GM19099 (cell line): ENCODE data around the gene VAMP2.

Experiments
- POLR2A ChIP-seq: IDR thresholded peaks from 3 replicates; pipeline ENCODE4 v1.6.1; 2011; ENCODE audit warnings: low read depth; ENCODE audit not compliant: insufficient read length; ENCODE audit errors: extremely low read depth

The VAMP2 gene

DNA sequence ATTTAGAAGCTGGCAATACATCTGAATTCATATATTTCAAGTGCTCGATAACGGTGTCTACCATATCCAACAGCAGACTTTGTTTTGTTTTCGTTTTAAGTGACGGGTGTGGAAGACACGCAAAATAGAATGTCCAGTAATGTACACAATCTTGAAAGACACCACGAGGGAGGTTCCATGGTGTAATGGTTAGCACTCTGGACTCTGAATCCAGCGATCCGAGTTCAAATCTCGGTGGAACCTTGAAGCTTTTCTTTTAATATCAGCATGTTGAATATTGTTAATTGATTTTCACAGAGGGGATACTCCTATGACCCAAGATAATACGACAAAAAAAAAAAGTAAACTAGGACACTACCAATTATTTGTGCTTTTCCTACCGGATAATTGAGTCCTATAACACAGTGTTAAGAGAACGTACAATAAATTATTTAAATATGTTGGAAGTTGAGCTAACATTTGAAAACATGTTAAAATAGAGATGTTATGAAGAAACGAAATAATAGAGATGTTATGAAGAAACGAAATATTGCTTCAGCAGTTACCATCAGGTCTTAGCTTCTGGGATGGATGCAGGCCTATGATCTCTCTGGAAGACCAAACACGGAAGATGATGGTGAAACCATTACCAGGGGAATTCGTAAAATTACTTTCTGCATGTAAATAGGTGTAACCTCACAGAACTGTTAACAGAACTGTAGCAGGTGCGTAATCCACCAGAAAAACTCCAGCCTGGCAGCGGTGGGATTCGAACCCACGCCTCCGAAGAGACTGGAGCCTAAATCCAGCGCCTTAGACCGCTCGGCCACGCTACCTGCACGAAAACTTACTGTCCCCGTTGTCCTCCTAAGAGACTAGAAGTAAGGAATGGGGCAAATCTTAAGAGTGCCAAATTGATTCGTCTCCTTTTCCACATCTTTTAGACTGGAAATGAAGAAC lies 42.9 kb downstream of the VAMP2 start:
- TF ChIP-seq POLR2A: no peak

DNA sequence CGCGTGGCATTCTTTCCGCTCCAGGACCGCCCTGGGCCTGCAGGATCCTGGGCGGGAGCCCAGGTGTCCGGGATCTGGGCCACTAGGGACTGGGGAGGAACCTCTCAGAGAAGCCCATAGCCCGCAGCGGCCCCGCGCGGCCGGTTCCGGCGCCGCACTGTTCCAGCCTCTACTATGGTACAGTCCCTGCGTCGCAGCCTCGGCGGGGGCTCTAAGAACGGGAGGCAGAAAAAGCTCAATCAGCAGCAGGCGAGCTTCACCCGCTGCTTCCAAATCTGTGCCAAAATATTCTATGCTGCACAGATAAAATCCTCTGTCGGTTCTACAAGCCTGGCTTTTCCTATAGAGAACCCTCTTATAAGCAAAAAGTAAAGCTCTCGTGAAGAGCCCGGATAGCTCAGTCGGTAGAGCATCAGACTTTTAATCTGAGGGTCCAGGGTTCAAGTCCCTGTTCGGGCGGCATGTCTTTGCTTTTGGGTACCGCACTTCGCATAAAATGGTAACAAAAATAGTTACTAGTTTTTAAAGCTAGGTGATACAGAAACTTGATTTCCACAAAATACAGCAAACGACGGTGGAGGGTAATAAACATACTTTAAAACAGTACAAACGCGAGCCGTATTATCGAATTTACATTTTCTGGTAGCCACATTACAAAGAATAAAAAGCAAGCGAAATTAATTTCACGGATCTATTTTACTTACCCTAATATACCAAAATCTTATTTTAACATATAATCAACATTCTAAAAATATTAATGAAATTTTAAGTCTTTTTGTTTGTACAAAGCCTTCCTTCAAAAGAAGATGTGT lies 43.8 kb downstream of the VAMP2 start:
- TF ChIP-seq POLR2A: no peak

DNA sequence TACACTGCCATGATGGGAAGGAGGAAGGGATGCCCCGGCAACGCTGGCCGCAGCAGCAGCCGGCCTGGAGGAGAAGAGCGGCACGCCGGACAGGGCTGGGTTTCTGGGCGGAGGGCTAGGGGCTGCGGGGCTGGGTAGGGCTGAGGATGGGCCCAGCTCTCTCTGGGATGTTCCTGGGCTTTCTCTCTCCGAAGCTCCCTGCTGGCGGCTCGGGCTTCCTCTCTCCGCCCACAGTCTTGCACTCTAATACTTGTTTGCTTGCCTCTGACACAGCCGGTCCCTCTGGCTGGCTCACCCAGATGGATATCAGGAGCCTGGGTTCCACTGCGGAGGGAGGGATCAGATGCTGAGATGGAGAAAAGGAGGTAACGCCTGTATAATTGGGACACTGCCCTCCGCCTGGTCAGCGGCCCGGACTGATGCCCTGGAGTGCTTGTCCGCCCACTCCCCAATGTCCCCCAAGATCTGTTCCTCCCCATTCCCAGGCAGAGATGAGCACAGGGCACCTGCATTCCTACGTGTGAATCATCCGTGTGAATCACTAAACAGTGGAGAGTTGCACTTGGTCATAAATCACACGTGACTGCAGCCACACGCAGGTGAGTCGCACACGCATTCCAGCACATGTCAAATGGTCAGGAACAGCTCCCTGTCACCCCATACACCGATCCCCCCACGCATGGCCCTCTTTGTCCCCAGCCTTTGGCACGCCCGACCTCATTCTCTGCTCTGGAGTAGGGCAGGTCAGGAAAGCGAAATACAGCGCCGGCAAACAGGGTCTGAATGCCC lies 44.6 kb downstream of the VAMP2 start, which contains the start of gene ALOXE3:
Gene ALOXE3, minus strand, starts transcription at position 535 of the 789 bp plus-strand sequence. Its CDS starts 524 bp downstream, at position 11.
- no peak for TF ChIP-seq POLR2A

DNA sequence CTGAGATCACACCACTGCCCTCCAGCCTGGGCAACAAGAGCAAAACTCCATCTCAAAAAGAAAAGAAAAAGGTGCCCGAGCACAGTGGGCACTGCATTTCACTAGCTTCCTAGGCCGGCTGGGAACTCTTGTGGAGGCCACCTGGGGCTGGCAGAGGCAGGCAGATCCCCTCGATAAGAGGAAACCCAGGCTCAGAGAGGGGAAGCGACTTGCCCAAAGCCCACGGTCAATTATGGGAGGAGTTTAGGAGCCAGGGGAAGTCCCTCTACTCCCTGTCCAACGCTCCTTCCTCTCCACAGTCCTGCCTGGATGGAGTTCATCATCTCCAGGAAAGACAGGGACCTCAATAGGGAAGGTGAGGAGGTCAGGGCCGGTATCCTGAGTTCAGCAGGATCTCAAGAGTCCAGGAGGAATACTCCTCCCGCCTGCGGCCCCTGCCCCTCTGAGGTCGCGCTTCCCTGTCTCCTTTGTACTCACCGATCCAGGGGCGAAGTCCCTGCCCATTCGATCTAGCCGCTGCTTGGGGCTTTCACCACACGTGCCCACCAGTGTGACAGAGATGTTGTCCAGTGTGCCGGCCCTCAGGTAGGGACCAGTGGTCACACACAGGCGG lies 45.3 kb downstream of the VAMP2 start:
- no peak for TF ChIP-seq POLR2A

DNA sequence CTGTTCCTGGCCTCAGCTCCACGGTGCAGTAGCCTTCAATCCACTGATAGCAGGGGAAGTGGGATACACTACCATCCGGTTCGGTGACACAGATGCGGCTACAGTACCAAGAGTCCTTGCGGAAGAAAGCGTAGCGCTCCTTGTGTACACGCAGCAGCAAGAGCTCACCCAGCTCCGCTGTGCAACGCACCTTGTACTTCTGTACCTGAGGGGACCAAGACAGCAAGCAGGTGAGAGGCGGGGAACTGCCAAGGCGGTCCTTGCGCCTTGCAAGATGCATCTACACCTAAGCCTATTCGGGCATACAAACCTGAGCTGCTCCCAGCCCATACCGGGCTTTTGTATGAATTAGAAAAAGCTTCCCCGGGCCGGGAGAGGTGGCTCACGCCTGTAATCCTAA lies 46.0 kb downstream of the VAMP2 start:
- TF ChIP-seq POLR2A: no peak

DNA sequence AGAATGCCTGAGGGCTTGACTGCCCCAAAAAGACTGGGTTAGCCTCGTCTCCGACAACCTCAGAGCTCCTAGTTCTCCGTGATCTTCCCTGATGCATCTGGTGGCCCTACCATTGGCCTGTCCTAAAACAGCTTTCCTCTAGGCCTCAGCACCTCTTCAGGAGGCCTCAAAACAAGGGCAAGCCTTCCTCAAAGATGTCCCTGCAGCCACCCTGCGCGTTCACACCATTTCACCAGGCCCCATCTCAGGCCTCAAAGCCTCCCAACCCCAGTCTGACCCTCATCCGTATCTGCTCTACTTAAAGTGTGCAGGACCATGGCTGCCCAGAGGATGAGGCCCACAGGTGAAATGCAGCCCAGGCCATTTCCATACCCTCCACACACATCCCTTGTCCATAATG lies 51.8 kb downstream of the VAMP2 start:
- TF ChIP-seq POLR2A: no peak

DNA sequence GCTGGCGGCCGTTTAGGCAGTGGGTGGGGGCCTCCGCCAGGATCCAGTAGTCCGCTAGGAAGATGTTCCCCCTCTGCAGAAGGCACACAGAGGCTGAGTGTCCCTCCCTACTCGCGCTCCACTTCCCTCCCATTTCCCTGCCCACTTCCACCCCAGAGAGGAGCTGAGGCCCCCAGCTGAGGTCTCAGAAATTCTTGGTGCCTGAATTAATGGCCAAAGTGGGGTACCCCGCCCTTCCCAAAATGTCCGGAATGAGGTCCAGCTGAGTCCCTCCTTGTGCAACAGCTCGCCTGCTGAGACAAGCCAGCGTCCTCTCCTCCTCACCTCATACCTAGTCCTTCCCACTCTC lies 52.3 kb downstream of the VAMP2 start:
- no peak for TF ChIP-seq POLR2A

DNA sequence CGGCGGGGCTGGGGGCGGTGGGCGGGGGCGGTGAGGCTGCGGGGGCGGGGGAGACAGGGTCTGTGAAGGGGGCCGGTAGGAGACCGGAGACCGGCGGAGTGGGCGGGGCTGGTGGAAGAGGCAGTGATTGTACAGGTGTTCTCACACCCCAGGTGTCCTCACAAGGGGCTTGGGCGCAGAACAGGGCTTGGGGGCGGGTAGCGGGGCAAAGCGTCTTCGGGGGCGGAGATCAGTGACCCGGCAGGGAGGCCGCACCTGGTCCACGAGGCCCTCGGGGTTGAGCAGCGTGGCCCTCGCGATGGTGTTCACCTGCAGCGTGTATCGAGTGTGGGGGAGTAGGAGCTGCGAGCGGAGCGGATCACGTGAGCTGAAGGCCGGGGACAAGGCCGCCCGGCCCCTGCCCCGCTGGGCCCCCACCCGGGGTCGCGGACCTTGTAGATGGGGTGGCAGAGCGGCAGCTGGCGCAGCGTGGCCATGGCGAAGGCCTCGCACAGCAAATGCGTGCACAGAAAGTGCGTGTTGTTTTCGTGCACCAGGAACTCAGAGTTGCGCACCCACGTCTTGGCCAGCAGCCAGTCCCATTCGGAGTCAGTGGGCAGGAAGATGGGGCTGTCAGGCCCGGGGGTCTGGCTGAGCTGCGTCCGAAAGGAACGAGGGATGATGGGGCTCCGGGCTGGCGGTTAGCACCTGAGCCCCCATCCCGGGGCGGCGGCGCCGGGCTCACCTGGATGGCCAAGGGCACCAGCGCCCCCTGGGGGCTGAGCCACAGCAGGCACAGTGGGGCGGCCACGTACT lies 52.9 kb downstream of the VAMP2 start:
- no peak for TF ChIP-seq POLR2A
